Superior temporal gyrus (tissue), 1 donor: ENCODE measurements around the gene FGF3.
"Not testable (repeated sequence)": the region's sequence is repeated elsewhere in the genome, so short reads cannot be mapped to it uniquely, and the experiment has no call there.

Source experiments
- DNase-seq: peaks from one replicate; pipeline ENCODE4 v3.0.0-alpha.2; 2016; ENCODE audit errors: extremely low spot score

The FGF3 gene

DNA sequence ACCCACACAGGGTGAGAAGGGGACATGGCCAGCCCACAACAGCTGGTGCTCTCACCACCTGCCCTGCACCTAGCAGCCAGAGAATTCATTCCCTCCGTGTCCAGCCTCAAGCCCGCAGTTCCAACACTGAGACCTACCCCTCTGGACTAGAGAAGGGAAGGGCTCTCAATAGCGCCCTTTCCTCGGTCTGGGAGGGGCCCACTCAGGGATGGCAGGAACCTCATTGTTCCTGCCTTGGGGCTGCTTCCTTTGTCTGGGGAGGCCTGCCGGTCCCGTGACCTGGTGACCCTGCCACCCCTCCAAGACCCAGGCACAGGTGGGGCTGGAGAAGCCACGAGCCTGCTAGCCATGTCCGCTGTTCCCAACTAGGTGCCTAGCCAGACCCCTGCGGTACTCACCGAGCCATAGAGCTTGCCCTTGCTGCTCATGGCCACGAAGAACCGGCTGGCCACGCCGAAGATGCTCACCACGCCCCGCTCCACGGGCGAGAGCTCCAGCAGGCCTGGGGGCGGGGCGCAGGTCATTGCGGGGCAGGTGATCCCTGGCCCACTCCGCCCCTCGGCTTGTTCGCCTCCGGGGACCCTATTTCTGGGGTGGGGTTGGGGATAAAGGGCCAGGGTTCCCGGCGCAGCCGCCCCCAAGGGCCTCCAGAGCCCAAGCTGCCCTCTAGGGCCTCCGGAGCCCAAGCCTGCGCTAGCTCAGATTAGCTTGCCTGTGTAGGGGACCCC is 45.4 kb downstream of the FGF3 start:
- DNase-seq: no peak

DNA sequence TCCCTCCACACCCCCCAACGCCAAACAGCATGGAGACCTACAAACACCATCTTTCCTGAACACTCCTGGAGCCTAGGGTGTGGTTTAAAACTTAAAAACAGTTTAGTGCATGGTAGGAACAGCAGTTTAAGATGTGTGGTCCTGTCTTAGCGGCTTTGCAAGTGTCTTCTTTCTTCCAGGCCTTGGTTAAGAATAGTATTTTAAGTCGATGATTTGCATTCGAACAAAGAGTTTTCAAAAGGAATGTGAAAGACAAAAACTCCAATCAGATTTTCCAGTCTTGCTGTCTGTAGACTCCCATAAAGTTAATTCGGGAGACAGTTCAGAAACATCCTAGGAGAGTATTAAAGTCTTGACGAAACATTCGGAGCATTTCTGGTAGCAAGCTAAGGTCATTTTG is 47.8 kb downstream of the FGF3 start:
- no peak for DNase-seq

DNA sequence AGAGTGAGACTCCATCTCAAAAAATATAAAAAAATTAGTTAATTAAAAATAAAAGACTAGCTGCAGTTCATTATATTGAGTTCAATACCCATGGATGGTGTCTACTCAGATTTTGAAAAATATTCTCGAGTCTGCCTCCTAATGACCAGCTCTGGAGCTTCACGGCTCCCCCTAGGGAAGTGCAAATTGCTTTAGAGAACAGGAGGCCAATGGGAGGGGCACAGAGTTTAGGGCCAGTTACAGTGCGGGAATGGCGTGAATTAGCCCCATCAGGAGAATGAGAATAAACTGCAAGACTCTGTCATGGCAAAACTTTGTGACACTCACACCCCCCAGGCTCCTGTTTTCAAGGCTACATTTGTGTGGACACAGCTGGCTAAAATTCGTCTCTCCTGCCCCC is 48.7 kb downstream of the FGF3 start:
- DNase-seq: no peak

DNA sequence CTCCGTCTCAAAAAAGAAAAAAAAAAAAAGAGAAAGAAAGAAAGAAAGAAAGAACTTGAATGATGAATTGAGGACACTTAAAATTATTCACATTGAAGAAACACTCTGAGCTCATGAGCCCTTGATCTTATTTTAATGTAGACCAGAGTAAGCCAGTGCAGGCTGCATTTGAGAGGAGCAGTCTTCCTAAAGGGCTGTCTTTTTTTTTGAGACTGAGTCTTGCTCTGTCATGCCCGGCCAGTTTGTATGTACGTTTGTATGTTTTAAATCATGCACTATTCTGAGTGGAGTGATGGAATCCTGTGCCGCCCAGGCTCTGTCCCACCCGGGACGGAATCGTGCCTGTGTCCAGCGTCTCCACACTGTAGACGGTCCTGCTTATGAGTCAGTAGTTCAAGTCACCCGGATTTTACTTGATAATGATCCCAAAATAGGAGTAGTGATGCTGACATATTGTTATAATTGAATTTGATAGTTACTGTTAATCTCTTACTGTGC is 53.7 kb downstream of the FGF3 start:
- DNase-seq: no peak

DNA sequence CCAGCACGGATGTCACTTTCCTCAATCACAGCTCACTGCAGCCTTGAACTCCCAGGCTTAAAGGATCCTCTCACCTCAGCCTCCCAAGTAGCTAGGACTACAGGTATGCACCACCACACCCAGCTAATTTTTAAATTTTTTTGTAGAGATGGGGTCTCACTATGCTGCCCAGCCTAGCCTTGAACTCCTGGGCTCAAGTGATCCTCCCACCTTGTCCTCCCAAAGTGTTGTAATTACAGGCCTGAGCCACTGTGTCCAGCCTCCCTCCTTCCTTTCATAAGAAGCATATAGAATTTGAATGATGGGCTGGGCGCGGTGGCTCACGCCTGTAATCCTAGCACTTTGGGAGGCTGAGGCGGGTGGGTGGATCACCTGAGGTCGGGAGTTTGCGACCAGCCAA is 54.3 kb downstream of the FGF3 start:
- DNase-seq: not testable (repeated sequence)

DNA sequence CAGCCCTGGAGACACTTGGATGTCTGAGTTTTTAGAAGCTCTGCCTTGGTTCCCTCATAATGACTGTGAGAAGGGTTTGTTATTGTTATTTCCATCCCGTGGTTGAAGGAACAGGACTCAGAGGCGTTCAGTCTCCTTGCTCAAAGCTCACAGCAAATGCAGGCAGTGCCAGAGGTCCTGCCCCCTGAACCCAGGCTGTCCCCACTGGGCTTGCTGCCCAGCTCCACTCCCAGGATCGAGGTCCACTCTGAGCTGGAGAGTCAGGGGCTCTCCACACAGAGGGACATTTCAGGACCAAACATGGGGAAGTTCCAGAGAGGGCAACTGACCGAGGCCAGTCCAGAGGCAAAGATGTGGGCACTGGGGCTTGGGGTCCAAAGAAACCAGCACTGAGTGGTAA is 58.9 kb downstream of the FGF3 start:
- DNase-seq: no peak
